Kidney (tissue), 14 donors: Measurements from ENCODE around the gene GRIN2A. TPM values are rescaled to one million over a fixed set of nuclear protein-coding genes. Genes with fewer than 3 reads are reported as not detected.
"Not testable (repeated sequence)": the region's sequence is repeated elsewhere in the genome, so short reads cannot be mapped to it uniquely, and the experiment has no call there.

Experiments
- DNase-seq, 5 donors: peaks; one replicate each; pipeline ENCODE4 v3.0.0-alpha.2; 2013 to 2020
- FAIRE-seq: peaks from 2 replicates; lab custom pipeline; 2012; peaks lifted over from hg19 to GRCh38; lab: Jason Lieb, UNC
- H3K27ac ChIP-seq, 2 donors: one replicate each; pipeline ENCODE4 v1.7.0; 2013; ENCODE audit warnings: low read depth in 2 of 2, low read length in 2 of 2, inconsistent platforms in 1 of 2
- H3K27me3 ChIP-seq: one replicate; pipeline ENCODE4 v1.7.1; 2013; ENCODE audit warnings: low read length, inconsistent platforms; ENCODE audit not compliant: control insufficient read depth, insufficient read depth
- H3K36me3 ChIP-seq, 3 donors: one replicate each; pipeline versions ENCODE4 v1.7.0 to v1.7.1; 2013; ENCODE audit warnings: low read length in 3 of 3, control low read depth in 1 of 3, inconsistent platforms in 1 of 3; ENCODE audit not compliant: insufficient read depth in 3 of 3, control insufficient read depth in 2 of 3
- H3K4me1 ChIP-seq, 3 donors: one replicate each; pipeline versions ENCODE4 v1.7.0 to v1.7.1; 2013; ENCODE audit warnings: low read length in 3 of 3, inconsistent platforms in 1 of 3, low read depth in 1 of 3; ENCODE audit not compliant: control insufficient read depth in 2 of 3, insufficient read depth in 2 of 3
- H3K4me3 ChIP-seq, 3 donors: one replicate each; pipeline versions ENCODE4 v1.7.0 to v1.8.1; 2013; ENCODE audit warnings: low read length in 3 of 3, control low read depth in 1 of 3, inconsistent platforms in 1 of 3
- H3K9ac ChIP-seq, 3 donors: one replicate each; pipeline versions ENCODE4 v1.7.0 to v1.7.1; 2013; ENCODE audit warnings: low read length in 3 of 3, control low read depth in 1 of 3, inconsistent platforms in 1 of 3
- H3K9me3 ChIP-seq, 3 donors: one replicate each; pipeline versions ENCODE4 v1.7.0 to v1.7.1; 2013; ENCODE audit warnings: low read length in 3 of 3, control low read depth in 1 of 3, inconsistent platforms in 1 of 3; ENCODE audit not compliant: control insufficient read depth in 2 of 3, insufficient read depth in 1 of 3
- intact Hi-C: fragments of 100-400 bp; cut with DNase I; formaldehyde crosslinking; loops from one replicate; pipeline ENCODE4 v1.11.1; 2022
- polyA plus RNA-seq: library from polyadenylated mRNA; stranded (reverse); fragments of 350-450 nt; fragmentation: Illumina TruSeq; extraction: RNeasy Lipid Tissue Mini Kit (QIAGEN cat#74804); gene quantifications from one replicate; pipeline ENCODE4 v1.2.3, GENCODE V29; 2014; ENCODE audit warnings: low read depth, low replicate concordance; ENCODE audit not compliant: insufficient read depth
- total RNA-seq: library from RNA; stranded (reverse); fragmentation: NEBNext Ultra II Directional; extraction: Animal tissue kit (Norgen Biotek cat#: 25700); gene quantifications from one replicate; pipeline ENCODE4 v1.2.1, GENCODE V29; 2021
- TF ChIP-seq, protein P1 (sequence below): IDR thresholded peaks from 3 replicates; pipeline ENCODE4 v1.5.1; 2012; ENCODE audit warnings: mild to moderate bottlenecking, moderate library complexity, borderline replicate concordance; ENCODE audit not compliant: insufficient read depth; ENCODE audit errors: extremely low read depth
- donor health status: control.
- donor health status: control.
- donor health status: control.
- donor health status: control.
- donor health status: control.
- donor health status: DM: yes; HTN: yes; CAD: no.
- donor health status: Normal renal cell carcinoma (clear cell type).

GRIN2A gene
- total and polyA plus RNA-seq, 2 donors from 2014 or later, result 0.28 to 6.5 TPM

DNA sequence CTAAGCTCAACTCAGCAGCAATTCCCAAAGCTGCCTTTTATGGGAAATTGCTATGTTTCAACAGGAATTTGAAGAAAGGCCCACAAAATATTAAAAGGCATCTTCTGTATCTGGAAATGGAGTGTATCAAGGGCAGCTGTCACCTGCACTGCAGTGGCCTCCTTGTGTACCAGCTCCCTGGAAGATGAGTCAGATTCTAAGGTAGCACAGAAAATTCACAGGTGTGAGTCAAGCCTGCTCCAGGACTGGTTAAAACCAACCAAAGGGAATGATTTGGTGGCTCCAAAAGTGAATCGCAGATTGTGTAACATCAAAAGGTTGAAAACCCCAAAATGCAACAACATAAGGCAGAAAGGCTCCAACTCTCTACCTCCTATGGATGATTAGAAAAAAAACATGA lies 296.4 kb downstream of the GRIN2A start:
- TF ChIP-seq, protein P1, sequence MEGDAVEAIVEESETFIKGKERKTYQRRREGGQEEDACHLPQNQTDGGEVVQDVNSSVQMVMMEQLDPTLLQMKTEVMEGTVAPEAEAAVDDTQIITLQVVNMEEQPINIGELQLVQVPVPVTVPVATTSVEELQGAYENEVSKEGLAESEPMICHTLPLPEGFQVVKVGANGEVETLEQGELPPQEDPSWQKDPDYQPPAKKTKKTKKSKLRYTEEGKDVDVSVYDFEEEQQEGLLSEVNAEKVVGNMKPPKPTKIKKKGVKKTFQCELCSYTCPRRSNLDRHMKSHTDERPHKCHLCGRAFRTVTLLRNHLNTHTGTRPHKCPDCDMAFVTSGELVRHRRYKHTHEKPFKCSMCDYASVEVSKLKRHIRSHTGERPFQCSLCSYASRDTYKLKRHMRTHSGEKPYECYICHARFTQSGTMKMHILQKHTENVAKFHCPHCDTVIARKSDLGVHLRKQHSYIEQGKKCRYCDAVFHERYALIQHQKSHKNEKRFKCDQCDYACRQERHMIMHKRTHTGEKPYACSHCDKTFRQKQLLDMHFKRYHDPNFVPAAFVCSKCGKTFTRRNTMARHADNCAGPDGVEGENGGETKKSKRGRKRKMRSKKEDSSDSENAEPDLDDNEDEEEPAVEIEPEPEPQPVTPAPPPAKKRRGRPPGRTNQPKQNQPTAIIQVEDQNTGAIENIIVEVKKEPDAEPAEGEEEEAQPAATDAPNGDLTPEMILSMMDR, result no peak
- DNase-seq (no peak), FAIRE-seq (no peak)
- intact Hi-C loops, result no loop called here
- no peak overlapping the region for H3K9ac ChIP-seq
- H3K27ac ChIP-seq, result no peak overlapping the region
- no peaks in the 10 kb centered on the region for H3K4me1 ChIP-seq
- H3K36me3 ChIP-seq, result no peaks in the 10 kb centered on the region
- no peak overlapping the region for H3K4me3 ChIP-seq
- H3K27me3 ChIP-seq, result no peaks in the 10 kb centered on the region
- no peaks in the 10 kb centered on the region for H3K9me3 ChIP-seq

DNA sequence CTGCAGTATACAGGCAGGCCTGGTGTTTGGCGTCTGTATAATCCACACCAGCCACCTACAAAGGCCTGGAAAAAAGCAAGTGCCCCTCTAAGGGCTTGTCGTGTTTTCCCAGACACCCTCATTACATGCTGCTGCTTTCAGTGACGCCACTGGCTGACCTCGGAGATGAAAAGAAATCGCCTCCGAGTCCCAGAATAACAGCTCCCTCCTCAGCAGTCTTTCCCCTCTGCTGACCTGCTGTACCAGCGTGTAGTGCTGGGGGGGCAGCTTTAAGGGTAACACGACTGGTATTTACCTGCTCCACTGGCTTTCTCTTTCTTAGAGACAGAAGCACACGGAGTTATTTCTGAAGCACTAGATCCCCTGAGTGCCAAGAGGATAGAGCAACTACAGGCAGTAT lies 296.8 kb downstream of the GRIN2A start:
- peak in 4 of 5 donors; percentile 31 to 60 (median 42) for DNase-seq
- intact Hi-C loops, result no loop called here
- no peaks in the 10 kb centered on the region for H3K9me3 ChIP-seq
- H3K4me1 ChIP-seq, result no peaks in the 10 kb centered on the region
- no peak for FAIRE-seq
- no peak overlapping the region for H3K9ac ChIP-seq
- H3K27me3 ChIP-seq, result no peaks in the 10 kb centered on the region
- H3K27ac ChIP-seq, result no peak overlapping the region
- no peaks in the 10 kb centered on the region for H3K36me3 ChIP-seq
- TF ChIP-seq, protein P1, result no peak
- no peak overlapping the region for H3K4me3 ChIP-seq

DNA sequence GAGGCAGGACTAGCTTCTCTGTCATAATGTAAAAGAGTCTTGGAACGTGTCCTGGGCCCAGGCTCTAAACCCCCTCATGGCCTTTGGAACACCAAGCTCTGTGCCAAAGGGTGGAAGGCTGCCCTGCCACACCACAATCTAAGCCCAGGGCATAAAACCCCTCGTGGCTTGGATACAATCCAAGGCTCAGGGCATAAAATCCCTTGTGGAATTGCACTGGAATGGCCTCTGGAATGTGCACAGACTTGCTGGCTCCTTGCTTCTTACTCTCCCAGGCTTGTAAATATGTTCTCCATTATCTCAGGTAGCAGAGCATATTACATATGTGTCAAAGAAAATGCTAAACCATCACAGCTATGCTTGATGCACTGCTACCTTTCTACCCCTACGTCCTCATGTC lies 306.2 kb downstream of the GRIN2A start:
- H3K27ac ChIP-seq, FAIRE-seq, H3K27me3 ChIP-seq, H3K9me3 ChIP-seq, H3K4me3 ChIP-seq, H3K4me1 ChIP-seq, H3K36me3 ChIP-seq, DNase-seq, intact Hi-C loops, H3K9ac ChIP-seq: not testable (repeated sequence)

DNA sequence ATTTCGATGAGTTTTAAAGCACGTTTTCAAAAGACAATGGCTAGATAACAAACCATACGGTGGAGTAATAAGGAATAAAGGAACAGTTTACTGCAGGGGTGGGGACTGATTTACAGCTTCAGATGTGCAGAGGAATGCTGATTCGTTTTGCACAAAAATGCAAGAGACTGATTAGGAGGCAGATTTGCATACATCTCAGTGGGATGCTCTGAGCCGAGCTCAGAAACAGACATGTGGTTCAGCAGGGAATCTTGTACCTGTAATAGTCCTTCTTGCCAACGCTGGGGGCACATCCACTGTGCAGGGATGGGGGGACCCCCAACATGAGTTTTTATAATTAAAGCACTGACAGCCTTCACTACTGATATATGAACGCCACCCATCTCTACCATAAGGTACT lies 308.0 kb downstream of the GRIN2A start:
- Histone ChIP-seq H3K4me3 (no peak overlapping the region), H3K27ac (no peak overlapping the region), H3K9me3 (no peaks in the 10 kb centered on the region), H3K4me1 (no peaks in the 10 kb centered on the region), H3K36me3 (no peaks in the 10 kb centered on the region), H3K9ac (no peak overlapping the region), H3K27me3 (no peaks in the 10 kb centered on the region)
- intact Hi-C loops, result no loop called here
- TF ChIP-seq, protein P1, result no peak
- FAIRE-seq, result no peak
- DNase-seq, result no peak
